HepG2 (cell line): Measurements from ENCODE around the gene RSPH1.

Source experiments
- ZNF766 ChIP-seq: sonication (generic); formaldehyde crosslinking; IDR thresholded peaks from 2 replicates; pipeline ENCODE4 v1.5.0; 2020; ENCODE audit warnings: missing genetic modification reagents, borderline replicate concordance
- ZSCAN20 ChIP-seq: sonication (generic); formaldehyde crosslinking; IDR thresholded peaks from 2 replicates; pipeline ENCODE4 v1.4.0; 2020; ENCODE audit warnings: missing genetic modification reagents, mild to moderate bottlenecking, borderline replicate concordance
- TF ChIP-seq, protein P1 (sequence below): IDR thresholded peaks from 2 replicates; pipeline ENCODE4 v1.6.1; 2012; ENCODE audit warnings: inconsistent platforms

- no peak for TF ChIP-seq ZNF766
- TF ChIP-seq, protein P1, sequence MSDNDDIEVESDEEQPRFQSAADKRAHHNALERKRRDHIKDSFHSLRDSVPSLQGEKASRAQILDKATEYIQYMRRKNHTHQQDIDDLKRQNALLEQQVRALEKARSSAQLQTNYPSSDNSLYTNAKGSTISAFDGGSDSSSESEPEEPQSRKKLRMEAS, result no peak
- no peak for TF ChIP-seq ZSCAN20 (CRISPR knock-in tag)
These were observed 31.1 kb upstream of the RSPH1 start for GRCh38 chr21:42527127-42527488.
